Right ventricle myocardium inferior (tissue), 1 donor: Measurements from ENCODE around the gene CDKN2A. TPM values are rescaled to one million over a fixed set of nuclear protein-coding genes. Genes with fewer than 3 reads are reported as not detected.

Experiments
- ATAC-seq: fragments of 200-7000 bp; cut with Tn5 transposase; one replicate; pipeline ENCODE4 v1.9.1; 2020; ENCODE audit warnings: mild to moderate bottlenecking, moderate library complexity
- DNase-seq: peaks from one replicate; pipeline ENCODE4 v3.0.0; 2021; ENCODE audit errors: missing footprints
- intact Hi-C: fragments of 100-400 bp; cut with DNase I; formaldehyde crosslinking; loops from one replicate; pipeline ENCODE4 v1.11.0; 2022
- total RNA-seq: library from RNA; stranded (reverse); fragmentation: NEBNext Ultra II Directional; extraction: Animal tissue kit (Norgen Biotek cat#: 25700); gene quantifications from one replicate; pipeline ENCODE4 v1.2.1, GENCODE V29; 2021
- donor health status: DM: no; HTN: yes; CAD: no; lungs with severe emphysema.

The CDKN2A gene
- total RNA-seq, 1 donor from 2014 or later, result 0.49 TPM

DNA sequence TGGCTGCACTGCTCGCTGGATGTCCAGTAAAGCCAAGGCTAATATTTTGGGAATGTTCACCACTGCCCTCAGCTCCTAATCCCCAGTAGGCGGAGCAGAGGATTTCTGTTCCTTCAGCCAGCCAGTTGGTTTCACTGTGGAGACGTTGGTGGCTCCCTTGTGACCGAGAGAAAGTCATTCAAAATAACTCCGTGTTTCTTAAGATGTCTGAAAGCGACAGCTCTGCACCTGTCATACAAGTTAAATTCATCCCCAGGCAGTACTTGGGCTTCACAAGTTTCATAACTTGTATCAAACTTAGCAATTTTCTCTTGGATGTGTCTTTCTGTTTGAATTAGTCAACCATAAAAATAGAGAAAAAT is 15.3 kb upstream of the CDKN2A start:
- DNase-seq, result no peak
- ATAC-seq, result no peak
- intact Hi-C loops, result loop anchor here (2.0 to 10.0 kb wide), 2 partner anchors 95 to 195 kb away; no protein-coding TSS in a partner anchor

DNA sequence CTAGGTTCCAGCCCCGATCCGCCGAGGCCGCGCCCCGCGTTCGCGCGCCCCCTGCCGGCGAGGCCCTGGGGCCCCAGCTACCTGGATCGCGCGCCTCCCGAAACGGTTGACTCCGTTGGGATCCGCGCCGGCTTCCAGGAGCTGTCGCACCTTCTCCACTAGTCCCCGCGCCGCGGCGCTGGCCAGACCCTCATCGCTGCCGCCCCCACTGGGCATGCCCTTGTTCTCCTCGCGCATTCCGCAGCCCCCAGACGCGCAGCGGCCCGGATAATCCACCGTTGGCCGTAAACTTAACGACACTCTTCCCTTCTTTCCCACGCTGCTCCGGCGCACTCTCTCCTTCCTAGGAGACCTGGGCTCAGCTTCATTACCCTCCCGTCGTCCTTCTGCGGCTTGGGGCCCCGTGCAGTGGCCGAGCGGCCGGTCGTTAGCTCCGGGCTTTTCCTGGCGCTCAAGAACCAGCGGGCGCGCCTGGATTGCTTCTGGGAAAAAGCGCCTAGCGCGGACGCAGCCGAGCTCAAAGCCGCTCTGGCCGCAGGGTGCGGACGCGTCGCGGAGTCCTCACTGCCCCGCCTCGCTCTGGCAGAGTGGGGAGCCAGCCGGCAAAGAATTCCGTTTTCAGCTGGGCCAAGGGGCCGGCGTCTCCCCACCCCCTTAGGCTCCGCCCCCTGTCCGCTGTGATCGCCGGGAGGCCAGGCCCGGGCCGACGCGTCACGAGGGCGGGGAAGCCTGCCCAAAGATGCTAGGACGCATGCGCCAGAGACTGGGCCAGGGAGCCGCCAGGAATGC is 14.7 kb upstream of the CDKN2A start, which contains the start of gene CDKN2B:
CDKN2B (minus strand) TSS at position 589 of the 789 bp plus-strand sequence; CDS start at position 237, 352 bp downstream.
- DNase-seq (peak; percentile 96), ATAC-seq (peak; percentile 100)
- intact Hi-C loops, result loop anchor here (2.0 to 10.0 kb wide), 2 partner anchors 96 to 194 kb away; no protein-coding TSS in a partner anchor

DNA sequence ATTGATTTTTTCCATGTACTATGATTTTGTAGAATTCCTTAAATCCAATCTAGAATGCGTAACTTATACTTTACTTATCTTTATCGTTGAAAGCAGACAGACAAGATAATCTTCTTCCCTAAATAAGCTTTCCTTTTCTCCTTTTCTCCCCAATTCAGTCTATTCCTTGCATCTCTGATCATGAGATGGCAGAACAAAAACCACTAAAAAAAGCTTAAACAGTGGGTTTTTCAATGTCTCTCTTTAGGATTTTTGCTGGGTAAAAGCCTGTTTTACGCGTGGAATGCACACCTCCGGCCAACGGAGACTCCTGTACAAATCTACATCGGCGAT is 14.2 kb upstream of the CDKN2A start:
- intact Hi-C loops, result loop anchor here (2.0 to 10.0 kb wide), 2 partner anchors 96 to 194 kb away; no protein-coding TSS in a partner anchor
- ATAC-seq, result no peak
- DNase-seq, result no peak

DNA sequence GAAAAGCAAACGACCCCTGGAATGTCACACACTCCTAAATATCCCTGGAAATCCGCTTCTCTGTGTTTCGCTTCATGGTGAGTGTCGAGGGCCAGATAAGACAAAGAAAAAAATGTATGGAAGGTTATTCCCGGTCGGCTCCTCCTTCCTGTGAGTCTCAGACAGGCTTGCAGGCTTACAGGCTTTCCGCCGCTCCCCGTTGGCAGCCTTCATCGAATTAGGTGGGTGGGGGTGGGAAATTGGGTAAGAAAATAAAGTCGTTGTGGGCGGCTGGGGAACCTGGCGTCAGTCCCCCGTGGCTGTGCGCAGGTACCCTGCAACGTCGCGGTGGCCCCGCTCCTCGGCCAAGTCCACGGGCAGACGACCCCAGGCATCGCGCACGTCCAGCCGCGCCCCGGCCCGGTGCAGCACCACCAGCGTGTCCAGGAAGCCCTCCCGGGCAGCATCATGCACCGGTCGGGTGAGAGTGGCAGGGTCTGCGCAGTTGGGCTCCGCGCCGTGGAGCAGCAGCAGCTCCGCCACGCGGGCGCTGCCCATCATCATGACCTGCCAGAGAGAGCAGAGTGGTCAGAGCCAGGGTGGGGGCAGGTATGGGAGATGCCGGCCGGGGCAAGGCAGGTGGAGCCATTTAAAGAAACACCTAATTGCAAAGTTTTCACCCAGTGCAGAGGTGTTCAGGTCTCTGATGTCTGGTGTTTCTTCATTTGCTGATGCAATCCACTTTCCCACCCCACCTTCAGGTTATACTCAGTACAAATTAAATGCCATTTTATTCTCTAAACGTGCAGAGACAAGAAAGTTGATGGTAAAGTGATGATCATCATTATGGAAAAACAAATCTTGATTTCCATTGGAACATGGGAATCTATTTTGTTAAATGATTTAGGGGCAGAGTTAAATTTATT is 11.8 kb upstream of the CDKN2A start:
- intact Hi-C loops, result loop anchor here (10.0 kb wide), 1 partner anchor 99 kb away; no protein-coding TSS in a partner anchor
- ATAC-seq, result no peak
- DNase-seq, result peak; percentile 52

GRCh38 chr9:22005021-22005701 is 11.0 kb upstream of the CDKN2A start:
- DNase-seq, result no peak
- intact Hi-C loops, result loop anchor here (10.0 kb wide), 1 partner anchor 100 kb away; no protein-coding TSS in a partner anchor
- ATAC-seq, result no peak

DNA sequence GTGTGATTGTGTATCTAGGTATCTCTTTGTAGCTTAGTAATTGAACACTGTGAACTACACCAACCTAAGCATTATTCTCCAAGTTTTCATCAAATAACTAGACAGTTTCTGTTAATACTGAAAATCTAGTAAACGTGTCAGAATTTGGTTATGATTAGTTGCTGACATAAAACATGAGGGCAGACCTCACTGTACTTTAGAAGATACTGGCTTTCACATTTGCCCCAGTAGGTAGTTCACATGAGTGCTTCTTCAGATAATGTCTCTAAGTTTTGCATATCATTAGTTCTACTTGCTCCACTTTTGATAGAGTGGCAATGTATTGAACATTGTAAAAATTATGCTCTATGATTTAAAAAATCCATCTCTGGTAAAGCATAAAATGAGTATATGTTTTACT is 7.8 kb upstream of the CDKN2A start:
- ATAC-seq (no peak), DNase-seq (no peak)
- intact Hi-C loops, result loop anchor here (10.0 kb wide), 1 partner anchor 103 kb away; no protein-coding TSS in a partner anchor

- DNase-seq (no peak), ATAC-seq (no peak)
- intact Hi-C loops, result no loop called here
Observed at GRCh38 chr9:21998026-21998425, 3.8 kb upstream of the CDKN2A start.

- ATAC-seq, result no peak
Observed at GRCh38 chr9:21997480-21997879, 3.3 kb upstream of the CDKN2A start.

GRCh38 chr9:21996858-21997257 is 2.7 kb upstream of the CDKN2A start:
- intact Hi-C loops, result no loop called here
- no peak for ATAC-seq
- no peak for DNase-seq

More at GRCh38 chr9:21997480-21997879, 3.3 kb upstream of the CDKN2A start:
- intact Hi-C loops, result no loop called here
- DNase-seq, result no peak

DNA sequence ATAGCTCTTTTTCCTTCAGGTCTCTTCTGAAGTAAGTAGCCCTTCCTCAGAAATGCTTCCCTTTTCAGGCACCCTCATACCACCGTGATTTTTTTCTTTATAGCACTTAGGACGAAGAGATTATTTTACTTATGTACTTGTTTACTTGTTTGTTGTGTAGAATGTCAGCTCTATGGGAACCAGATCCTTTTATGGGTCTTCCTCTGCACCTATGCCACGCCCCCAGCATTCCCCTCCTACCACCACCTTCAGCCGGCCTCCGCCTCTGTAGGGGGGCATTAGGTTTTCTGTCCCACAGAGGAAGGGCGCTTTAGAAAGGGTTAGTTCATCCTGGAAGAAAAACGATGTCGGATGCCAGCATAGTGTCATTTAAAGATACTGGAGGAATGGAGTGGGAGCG is 2.2 kb upstream of the CDKN2A start:
- ATAC-seq (no peak), DNase-seq (peak; percentile 55)
- intact Hi-C loops, result no loop called here

DNA sequence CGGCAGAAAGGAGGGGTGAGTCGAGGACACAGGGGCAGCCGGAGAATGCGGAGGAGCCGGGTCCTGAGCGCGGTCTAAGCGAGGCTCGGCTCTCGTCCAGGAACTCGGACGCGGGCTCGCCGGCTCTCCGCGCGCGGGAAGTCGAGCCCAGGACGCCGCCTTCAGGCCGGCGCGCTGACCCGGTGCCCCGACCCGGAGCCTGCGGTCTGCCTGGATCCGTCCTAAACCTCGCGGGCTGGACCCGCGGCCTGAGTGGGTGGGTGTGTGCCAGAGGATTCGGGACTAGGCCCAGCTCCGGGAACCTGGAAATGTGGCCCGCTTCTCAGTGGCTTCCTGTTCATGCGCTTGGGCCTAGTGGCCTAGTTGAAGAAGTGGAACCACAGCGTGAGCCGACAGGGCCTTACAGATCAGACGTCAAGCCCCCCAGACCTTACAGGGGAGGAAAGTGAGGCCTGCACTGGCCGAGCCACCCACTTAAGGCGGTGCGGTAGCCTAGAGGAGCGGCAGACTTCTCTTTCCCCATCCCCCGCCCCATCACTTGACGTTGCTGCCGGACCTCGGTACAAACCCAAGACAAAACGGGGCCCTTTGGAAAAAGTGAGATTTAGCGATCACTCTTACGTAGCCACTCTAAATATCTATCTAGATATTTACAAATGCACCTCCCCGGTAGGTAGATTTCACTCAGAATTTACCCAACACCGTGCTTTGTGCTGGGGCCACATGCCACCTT is 1.6 kb upstream of the CDKN2A start:
- peak; percentile 74 for DNase-seq
- peak; percentile 77 for ATAC-seq
- intact Hi-C loops, result no loop called here

GRCh38 chr9:21995006-21995665 is 944 bp upstream of the CDKN2A start:
- intact Hi-C loops, result no loop called here
- ATAC-seq (peak; percentile 87), DNase-seq (peak; percentile 86)

DNA sequence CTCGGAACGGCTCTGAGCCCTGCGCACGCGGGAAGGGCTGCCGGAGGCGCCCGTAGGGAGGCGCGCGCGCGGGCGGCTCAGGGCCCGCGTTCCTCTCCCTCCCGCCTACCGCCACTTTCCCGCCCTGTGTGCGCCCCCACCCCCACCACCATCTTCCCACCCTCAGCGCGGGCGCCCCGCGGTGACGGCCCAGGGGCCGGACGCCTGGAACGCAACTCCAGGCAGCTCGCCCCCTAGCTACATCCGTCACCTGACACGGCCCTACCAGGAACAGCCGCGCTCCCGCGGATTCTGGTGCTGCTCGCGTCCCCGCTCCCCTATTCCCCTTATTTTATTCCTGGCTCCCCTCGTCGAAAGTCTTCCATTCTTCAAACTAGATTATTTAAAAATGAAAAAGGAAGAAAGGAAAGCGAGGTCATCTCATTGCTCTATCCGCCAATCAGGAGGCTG is 389 bp upstream of the CDKN2A start, which contains the start of gene CDKN2B-AS1:
CDKN2B-AS1 (plus strand) TSS at position 236 of the 450 bp plus-strand sequence.
- intact Hi-C loops, result no loop called here
- DNase-seq, result peak; percentile 60
- ATAC-seq, result peak; percentile 55

- DNase-seq (no peak), ATAC-seq (no peak)
- intact Hi-C loops, result no loop called here
Observed at GRCh38 chr9:21993007-21993406, 1.2 kb downstream of the CDKN2A start.

- DNase-seq (no peak), ATAC-seq (no peak)
- intact Hi-C loops, result no loop called here
Observed at GRCh38 chr9:21991072-21991959, 2.9 kb downstream of the CDKN2A start.

DNA sequence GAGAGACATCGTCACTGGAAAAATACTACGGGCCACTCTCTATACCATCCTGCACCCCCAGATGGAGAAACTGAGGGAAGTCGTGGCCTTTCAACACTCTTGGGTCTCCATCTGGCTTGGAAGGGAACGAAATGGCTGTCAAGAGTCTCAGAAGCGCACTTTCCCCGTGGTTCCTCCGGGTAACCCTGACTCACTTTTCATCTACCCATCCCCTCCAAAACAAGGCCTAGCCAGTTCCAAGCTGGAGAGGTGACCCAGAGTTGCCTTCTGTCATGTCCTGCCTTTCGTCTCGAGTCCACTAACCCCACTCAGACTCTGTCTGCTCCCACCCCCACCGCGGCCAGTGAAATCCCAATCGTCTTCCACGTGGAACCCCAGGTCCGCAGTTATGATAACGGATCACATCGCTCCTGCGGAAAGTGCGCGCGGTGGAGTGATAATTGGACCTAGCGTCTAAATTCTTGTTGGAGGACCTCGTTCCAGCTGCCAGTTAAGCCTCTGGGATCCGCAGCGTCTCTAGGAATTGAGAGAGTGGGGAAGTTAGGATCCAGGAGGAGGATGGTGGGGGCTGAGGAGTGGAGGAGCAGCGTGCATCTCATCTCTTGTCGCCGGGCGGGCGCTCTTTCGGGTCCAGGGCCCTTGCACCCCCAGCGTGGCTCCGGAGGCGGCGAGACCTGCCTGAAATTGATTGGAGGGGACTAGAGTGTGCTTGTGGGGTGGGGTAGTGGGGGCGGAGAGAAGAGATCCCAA is 4.6 kb downstream of the CDKN2A start:
- intact Hi-C loops, result no loop called here
- ATAC-seq (no peak), DNase-seq (peak; percentile 64)
